Measurements from ENCODE around the gene TMEM63A. TPM values are rescaled to one million over a fixed set of nuclear protein-coding genes. Genes with fewer than 3 reads are reported as not detected.

The TMEM63A gene
- polyA plus RNA-seq, 1 experiment = 17.1 TPM

DNA sequence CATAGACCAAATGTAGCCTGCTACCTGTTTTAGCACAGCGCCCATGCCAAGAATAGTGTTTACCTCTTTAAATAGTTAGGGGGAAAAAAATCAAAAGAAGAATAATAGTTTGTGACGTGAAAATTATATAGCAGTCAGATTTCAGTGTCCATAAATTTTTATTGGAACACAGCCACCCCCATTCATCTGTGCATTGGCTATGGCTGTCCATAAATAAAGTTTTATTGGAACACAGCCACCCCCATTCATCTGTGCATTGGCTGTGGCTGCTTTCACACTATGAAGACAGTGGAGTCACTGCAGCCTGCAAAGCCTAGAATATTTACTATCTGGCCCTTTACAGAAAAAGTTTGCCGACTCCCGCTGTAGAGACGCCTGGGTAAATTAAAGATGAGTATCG lies 51.3 kb downstream of the TMEM63A start:
- Histone ChIP-seq H3K4me3 (ENCODE audit: low read depth, low read length) (no peak overlapping the region), H3K27me3 (ENCODE audit: control insufficient read depth, insufficient read depth, low read length) (no peaks in the 10 kb centered on the region), H3K27ac (ENCODE audit: low read depth, low read length) (no peak overlapping the region), H3K9me3 (ENCODE audit: control insufficient read depth, insufficient read depth, low read length) (no peaks in the 10 kb centered on the region)
- ChIA-PET POLR2A (no interaction called here), CTCF (interaction anchor here (1.1 to 1.4 kb wide), 2 partner anchors 15 kb away, joined by 4 read pairs; no protein-coding TSS in a partner anchor)
- TF ChIP-seq, protein P1, sequence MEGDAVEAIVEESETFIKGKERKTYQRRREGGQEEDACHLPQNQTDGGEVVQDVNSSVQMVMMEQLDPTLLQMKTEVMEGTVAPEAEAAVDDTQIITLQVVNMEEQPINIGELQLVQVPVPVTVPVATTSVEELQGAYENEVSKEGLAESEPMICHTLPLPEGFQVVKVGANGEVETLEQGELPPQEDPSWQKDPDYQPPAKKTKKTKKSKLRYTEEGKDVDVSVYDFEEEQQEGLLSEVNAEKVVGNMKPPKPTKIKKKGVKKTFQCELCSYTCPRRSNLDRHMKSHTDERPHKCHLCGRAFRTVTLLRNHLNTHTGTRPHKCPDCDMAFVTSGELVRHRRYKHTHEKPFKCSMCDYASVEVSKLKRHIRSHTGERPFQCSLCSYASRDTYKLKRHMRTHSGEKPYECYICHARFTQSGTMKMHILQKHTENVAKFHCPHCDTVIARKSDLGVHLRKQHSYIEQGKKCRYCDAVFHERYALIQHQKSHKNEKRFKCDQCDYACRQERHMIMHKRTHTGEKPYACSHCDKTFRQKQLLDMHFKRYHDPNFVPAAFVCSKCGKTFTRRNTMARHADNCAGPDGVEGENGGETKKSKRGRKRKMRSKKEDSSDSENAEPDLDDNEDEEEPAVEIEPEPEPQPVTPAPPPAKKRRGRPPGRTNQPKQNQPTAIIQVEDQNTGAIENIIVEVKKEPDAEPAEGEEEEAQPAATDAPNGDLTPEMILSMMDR (IDR thresholded peaks at IDR 0.05; ENCODE audit: low read depth, low read length) = no peak
- no peak for DNase-seq (ENCODE audit: low read depth, low spot score)

GRCh38 chr1:225828706-225829345 lies 53.4 kb downstream of the TMEM63A start:
- H3K27ac ChIP-seq (ENCODE audit: low read depth, low read length) = no peak overlapping the region
- H3K9me3 ChIP-seq (ENCODE audit: control insufficient read depth, insufficient read depth, low read length) = no peaks in the 10 kb centered on the region
- ChIA-PET POLR2A (interaction anchor here (0.5 kb wide), 1 partner anchor 10 kb away, joined by 6 read pairs; no protein-coding TSS in a partner anchor), CTCF (interaction anchor here (0.9 kb wide), 1 partner anchor 354 kb away, joined by 3 read pairs; no protein-coding TSS in a partner anchor)
- no peak overlapping the region for H3K4me3 ChIP-seq (ENCODE audit: low read depth, low read length)
- H3K27me3 ChIP-seq (ENCODE audit: control insufficient read depth, insufficient read depth, low read length) = no peaks in the 10 kb centered on the region
- TF ChIP-seq, protein P1 (IDR thresholded peaks at IDR 0.05; ENCODE audit: low read depth, low read length) = no peak
- no peak for DNase-seq (ENCODE audit: low read depth, low spot score)

DNA sequence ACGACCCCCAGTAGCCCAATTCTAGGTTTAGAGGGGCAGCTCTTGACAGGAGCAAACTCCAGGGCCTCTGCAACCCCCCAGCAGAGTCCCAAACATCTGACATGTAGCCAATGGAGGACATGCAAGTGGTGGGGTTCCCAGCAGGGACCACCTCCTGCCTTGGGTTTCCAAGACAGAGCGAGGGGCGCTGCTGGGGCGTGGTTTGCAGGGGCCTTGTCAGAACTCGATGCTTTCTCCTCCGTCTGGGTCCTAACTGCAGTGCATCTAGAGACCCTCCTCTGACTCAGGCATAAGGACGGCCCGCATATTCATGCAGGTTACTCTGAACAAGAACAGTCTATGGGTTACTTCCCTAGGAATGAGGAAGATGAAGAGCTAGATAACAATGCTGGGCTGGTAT lies 55.1 kb downstream of the TMEM63A start:
- ChIA-PET POLR2A (no interaction called here), CTCF (interaction anchor here (0.8 to 1.0 kb wide), 3 partner anchors 8 to 352 kb away, joined by 3 to 4 read pairs (median 3); no protein-coding TSS in a partner anchor)
- no peak for DNase-seq (ENCODE audit: low read depth, low spot score)
- Histone ChIP-seq H3K27ac (ENCODE audit: low read depth, low read length) (no peak overlapping the region), H3K4me3 (ENCODE audit: low read depth, low read length) (no peak overlapping the region), H3K9me3 (ENCODE audit: control insufficient read depth, insufficient read depth, low read length) (no peaks in the 10 kb centered on the region), H3K27me3 (ENCODE audit: control insufficient read depth, insufficient read depth, low read length) (no peaks in the 10 kb centered on the region)
- TF ChIP-seq, protein P1 (IDR thresholded peaks at IDR 0.05; ENCODE audit: low read depth, low read length) = no peak

- Histone ChIP-seq H3K9me3 (ENCODE audit: control insufficient read depth, insufficient read depth, low read length) (no peaks in the 10 kb centered on the region), H3K4me3 (ENCODE audit: low read depth, low read length) (no peak overlapping the region), H3K27ac (ENCODE audit: low read depth, low read length) (no peak overlapping the region), H3K27me3 (ENCODE audit: control insufficient read depth, insufficient read depth, low read length) (no peaks in the 10 kb centered on the region)
- ChIA-PET POLR2A (no interaction called here), CTCF (interaction anchor here (1.2 kb wide), 2 partner anchors 20 to 351 kb away, joined by 3 to 4 read pairs; no protein-coding TSS in a partner anchor)
- TF ChIP-seq, protein P1 (IDR thresholded peaks at IDR 0.05; ENCODE audit: low read depth, low read length) = no peak
- no peak for DNase-seq (ENCODE audit: low read depth, low spot score)
Observed at GRCh38 chr1:225825607-225826007, 56.6 kb downstream of the TMEM63A start.

GRCh38 chr1:225825078-225825477 lies 57.1 kb downstream of the TMEM63A start:
- H3K4me3 ChIP-seq (ENCODE audit: low read depth, low read length) = no peak overlapping the region
- DNase-seq (ENCODE audit: low read depth, low spot score) = no peak
- no peaks in the 10 kb centered on the region for H3K9me3 ChIP-seq (ENCODE audit: control insufficient read depth, insufficient read depth, low read length)
- H3K27me3 ChIP-seq (ENCODE audit: control insufficient read depth, insufficient read depth, low read length) = no peaks in the 10 kb centered on the region
- H3K27ac ChIP-seq (ENCODE audit: low read depth, low read length) = no peak overlapping the region
- ChIA-PET POLR2A (no interaction called here), CTCF (interaction anchor here (1.2 kb wide), 2 partner anchors 20 to 350 kb away, joined by 3 to 4 read pairs; no protein-coding TSS in a partner anchor)
- TF ChIP-seq, protein P1 (IDR thresholded peaks at IDR 0.05; ENCODE audit: low read depth, low read length) = no peak

Measured in AG04450 (cell line).